Epidermal melanocyte (primary cell): ENCODE results near the gene CFAP99.
"Not testable (repeated sequence)": the region's sequence is repeated elsewhere in the genome, so short reads cannot be mapped to it uniquely, and the experiment has no call there.

ENCODE experiments used
- DNase-seq: peaks from one replicate; pipeline ENCODE4 v3.0.0; 2011; ENCODE audit warnings: low spot score; ENCODE audit not compliant: insufficient read length

Gene CFAP99

GRCh38 chr4:2428496-2429213 lies 9.9 kb downstream of the CFAP99 start:
- DNase-seq: no peak

- not testable (repeated sequence) for DNase-seq
These were observed 11.4 kb downstream of the CFAP99 start for GRCh38 chr4:2429945-2430757.

GRCh38 chr4:2432004-2432403 lies 13.2 kb downstream of the CFAP99 start:
- no peak for DNase-seq

- peak; percentile 33 for DNase-seq
These were observed 14.3 kb downstream of the CFAP99 start for GRCh38 chr4:2432991-2433530.

GRCh38 chr4:2433609-2434350 lies 15.0 kb downstream of the CFAP99 start:
- DNase-seq: peak; percentile 53

GRCh38 chr4:2434420-2434819 lies 15.7 kb downstream of the CFAP99 start:
- no peak for DNase-seq

GRCh38 chr4:2436301-2436700 lies 17.5 kb downstream of the CFAP99 start:
- peak; percentile 41 for DNase-seq

- DNase-seq: no peak
These were observed 18.2 kb downstream of the CFAP99 start for GRCh38 chr4:2436761-2437474.

GRCh38 chr4:2437475-2438215 lies 18.9 kb downstream of the CFAP99 start:
- no peak for DNase-seq

GRCh38 chr4:2438822-2439718 lies 20.3 kb downstream of the CFAP99 start:
- no peak for DNase-seq

GRCh38 chr4:2441393-2442174 lies 22.8 kb downstream of the CFAP99 start:
- peak; percentile 46 for DNase-seq

GRCh38 chr4:2442175-2442993 lies 23.6 kb downstream of the CFAP99 start:
- DNase-seq: no peak

- no peak for DNase-seq
These were observed 24.4 kb downstream of the CFAP99 start for GRCh38 chr4:2443061-2443730.

GRCh38 chr4:2443956-2444740 lies 25.4 kb downstream of the CFAP99 start:
- no peak for DNase-seq

GRCh38 chr4:2445130-2445529 lies 26.4 kb downstream of the CFAP99 start:
- DNase-seq: no peak

GRCh38 chr4:2445571-2445970 lies 26.8 kb downstream of the CFAP99 start:
- DNase-seq: no peak
